ENCODE data around the gene EBP.
"Not testable (repeated sequence)": the region's sequence is repeated elsewhere in the genome, so short reads cannot be mapped to it uniquely, and the experiment has no call there.

EBP gene

DNA sequence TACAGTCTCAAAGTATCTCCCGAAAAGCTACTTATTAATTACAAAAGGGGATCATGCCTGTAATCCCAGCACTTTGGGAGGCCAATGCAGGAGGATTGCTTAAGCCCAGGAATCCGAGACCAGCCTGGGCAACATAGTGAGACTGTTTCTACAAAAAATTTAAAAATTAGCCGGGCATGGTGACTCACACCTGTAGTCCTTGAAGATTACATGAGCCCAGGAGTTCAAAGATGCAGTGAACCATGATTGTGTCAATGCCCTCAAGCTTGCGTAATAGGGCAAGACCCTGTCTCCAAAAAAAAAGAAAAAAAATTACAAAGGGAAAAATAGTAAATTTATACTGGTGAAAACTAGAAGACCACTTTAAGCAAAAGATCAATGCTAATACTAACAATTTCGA is 16.1 kb upstream of the EBP start:
- in situ Hi-C loops (cut with HindIII; ENCODE audit: low pct_unique_long_range_greater_than_20kb, low sequenced_read_pairs) = no loop called here
- TF ChIP-seq JUND (IDR thresholded peaks at IDR 0.05; ENCODE audit: low read depth) = no peak
- DNase-seq (ENCODE audit: low read depth in 1 of 2, low spot score in 1 of 2) = no peak

DNA sequence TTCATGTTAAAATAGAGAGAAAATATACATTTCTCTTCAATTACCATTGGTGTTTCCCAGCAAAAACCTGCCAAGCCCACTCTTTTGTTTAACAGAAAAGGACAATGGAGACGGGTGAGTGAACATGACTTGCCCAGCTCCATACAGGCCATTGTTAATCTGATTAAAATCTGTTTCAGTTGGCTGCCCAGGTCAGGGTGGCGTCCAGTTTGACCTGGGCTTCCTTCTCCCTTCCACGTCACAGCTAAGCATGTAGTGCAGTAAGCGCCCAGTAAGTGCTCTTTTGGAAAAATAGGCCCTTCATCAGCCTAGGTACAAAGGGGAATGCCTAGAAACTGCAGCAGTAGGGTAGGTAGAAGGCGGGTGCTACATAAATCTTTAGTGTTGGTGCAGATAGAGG is 14.4 kb upstream of the EBP start:
- in situ Hi-C loops (cut with HindIII; ENCODE audit: low pct_unique_long_range_greater_than_20kb, low sequenced_read_pairs) = no loop called here
- no peak for TF ChIP-seq JUND (IDR thresholded peaks at IDR 0.05; ENCODE audit: low read depth)
- DNase-seq (ENCODE audit: low read depth in 1 of 2, low spot score in 1 of 2) = no peak

- in situ Hi-C loops (cut with HindIII; ENCODE audit: low pct_unique_long_range_greater_than_20kb, low sequenced_read_pairs) = no loop called here
- TF ChIP-seq JUND (IDR thresholded peaks at IDR 0.05; ENCODE audit: low read depth) = no peak
- peak; percentile 85 to 88 for DNase-seq (ENCODE audit: low read depth in 1 of 2, low spot score in 1 of 2)
Observed at GRCh38 chrX:48508400-48509244, 13.0 kb upstream of the EBP start, which contains the start of gene PORCN. Gene PORCN, plus strand, starts transcription at chrX:48508992. Its CDS starts 829 bp downstream, at chrX:48509821.

DNA sequence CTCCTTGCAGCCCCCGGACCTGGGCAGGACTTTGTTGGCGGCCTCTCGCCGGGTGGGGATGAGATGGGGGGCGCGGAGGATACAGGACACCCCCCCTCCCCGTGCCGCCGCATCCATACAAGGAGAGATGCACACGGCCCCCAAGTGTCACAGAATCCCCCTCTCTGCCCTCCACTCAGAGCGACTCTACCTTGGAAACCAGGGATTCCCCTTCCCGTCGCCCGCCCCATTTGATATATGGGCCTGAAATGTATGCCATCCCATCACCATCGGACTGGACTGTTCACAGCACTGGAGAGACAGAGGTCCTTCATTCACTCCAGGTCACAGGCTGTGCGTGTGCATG is 12.4 kb upstream of the EBP start:
- DNase-seq (ENCODE audit: low read depth in 1 of 2, low spot score in 1 of 2) = no peak
- TF ChIP-seq JUND (IDR thresholded peaks at IDR 0.05; ENCODE audit: low read depth) = no peak
- in situ Hi-C loops (cut with HindIII; ENCODE audit: low pct_unique_long_range_greater_than_20kb, low sequenced_read_pairs) = no loop called here

DNA sequence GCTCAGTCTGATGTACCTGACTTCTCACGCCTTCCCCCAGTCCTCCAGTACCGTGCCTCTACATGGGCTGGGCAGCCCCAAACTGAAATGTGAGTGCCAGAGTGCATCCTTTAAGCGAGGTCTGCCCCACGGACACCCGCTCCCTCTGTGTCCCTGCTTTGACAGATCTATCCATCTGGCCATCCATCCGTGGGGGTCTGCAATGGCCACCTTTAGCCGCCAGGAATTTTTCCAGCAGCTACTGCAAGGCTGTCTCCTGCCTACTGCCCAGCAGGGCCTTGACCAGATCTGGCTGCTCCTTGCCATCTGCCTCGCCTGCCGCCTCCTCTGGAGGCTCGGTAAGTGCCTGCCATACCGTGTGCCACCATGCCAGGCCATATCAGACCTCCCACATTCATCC is 12.0 kb upstream of the EBP start:
- in situ Hi-C loops (cut with HindIII; ENCODE audit: low pct_unique_long_range_greater_than_20kb, low sequenced_read_pairs) = no loop called here
- TF ChIP-seq JUND (IDR thresholded peaks at IDR 0.05; ENCODE audit: low read depth) = no peak
- DNase-seq (ENCODE audit: low read depth in 1 of 2, low spot score in 1 of 2) = no peak

- TF ChIP-seq JUND (IDR thresholded peaks at IDR 0.05; ENCODE audit: low read depth) = no peak
- peak; percentile 31 to 65 for DNase-seq (ENCODE audit: low read depth in 1 of 2, low spot score in 1 of 2)
- in situ Hi-C loops (cut with HindIII; ENCODE audit: low pct_unique_long_range_greater_than_20kb, low sequenced_read_pairs) = no loop called here
Observed at GRCh38 chrX:48511560-48511959, 10.0 kb upstream of the EBP start.

GRCh38 chrX:48512371-48512935 is 9.2 kb upstream of the EBP start:
- DNase-seq (ENCODE audit: low read depth in 1 of 2, low spot score in 1 of 2) = no peak
- TF ChIP-seq JUND (IDR thresholded peaks at IDR 0.05; ENCODE audit: low read depth) = no peak
- in situ Hi-C loops (cut with HindIII; ENCODE audit: low pct_unique_long_range_greater_than_20kb, low sequenced_read_pairs) = no loop called here

DNA sequence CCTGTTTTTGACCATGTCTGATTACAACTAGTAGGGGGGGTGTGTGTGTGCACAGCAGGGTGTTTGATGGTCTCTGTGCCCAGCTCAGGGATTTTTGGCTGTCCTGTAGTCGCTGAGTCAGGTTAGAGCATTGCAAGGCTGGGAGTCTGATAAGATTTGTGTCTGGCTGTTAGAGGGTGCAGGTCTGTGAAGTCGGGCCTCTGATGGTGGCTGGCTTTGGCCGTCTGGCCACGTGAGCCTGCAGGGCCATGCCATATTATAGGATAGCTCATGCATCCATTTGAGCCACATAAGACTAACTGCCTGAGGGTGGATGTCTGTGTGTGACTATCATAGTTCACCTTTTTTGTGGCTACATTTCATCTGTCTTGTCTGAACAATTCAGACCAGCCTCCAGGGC is 7.9 kb upstream of the EBP start:
- TF ChIP-seq JUND (IDR thresholded peaks at IDR 0.05; ENCODE audit: low read depth) = no peak
- no peak for DNase-seq (ENCODE audit: low read depth in 1 of 2, low spot score in 1 of 2)
- in situ Hi-C loops (cut with HindIII; ENCODE audit: low pct_unique_long_range_greater_than_20kb, low sequenced_read_pairs) = no loop called here

DNA sequence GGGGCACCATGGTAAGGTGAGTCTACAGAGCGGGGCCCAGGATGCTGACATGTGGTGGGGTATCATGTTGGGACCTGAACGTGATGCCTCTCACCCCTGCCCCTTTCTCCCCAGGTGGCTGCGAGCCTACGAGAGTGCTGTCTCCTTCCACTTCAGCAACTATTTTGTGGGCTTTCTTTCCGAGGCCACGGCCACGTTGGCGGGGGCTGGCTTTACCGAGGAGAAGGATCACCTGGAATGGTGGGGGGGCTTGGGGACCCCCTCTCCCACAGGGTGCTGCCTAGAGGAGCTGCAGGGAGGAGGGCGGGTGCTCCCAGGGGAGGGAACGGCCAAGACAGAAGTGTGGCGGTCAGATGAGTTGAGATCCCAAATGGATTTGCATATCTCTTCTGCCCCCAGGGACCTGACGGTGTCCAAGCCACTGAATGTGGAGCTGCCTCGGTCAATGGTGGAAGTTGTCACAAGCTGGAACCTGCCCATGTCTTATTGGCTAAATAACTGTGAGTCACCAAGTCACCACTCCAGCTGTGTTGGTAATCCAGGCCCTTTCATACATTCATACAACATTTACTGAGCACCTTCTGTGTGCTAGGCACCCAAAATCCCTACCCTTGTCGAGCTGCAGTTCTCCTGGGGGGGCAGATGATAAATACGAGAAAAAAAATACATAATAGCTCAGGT is 7.3 kb upstream of the EBP start:
- TF ChIP-seq JUND (IDR thresholded peaks at IDR 0.05; ENCODE audit: low read depth) = no peak
- DNase-seq (ENCODE audit: low read depth in 1 of 2, low spot score in 1 of 2) = no peak
- in situ Hi-C loops (cut with HindIII; ENCODE audit: low pct_unique_long_range_greater_than_20kb, low sequenced_read_pairs) = no loop called here

- no peak for TF ChIP-seq JUND (IDR thresholded peaks at IDR 0.05; ENCODE audit: low read depth)
- in situ Hi-C loops (cut with HindIII; ENCODE audit: low pct_unique_long_range_greater_than_20kb, low sequenced_read_pairs) = no loop called here
- no peak for DNase-seq (ENCODE audit: low read depth in 1 of 2, low spot score in 1 of 2)
Observed at GRCh38 chrX:48514868-48515460, 6.6 kb upstream of the EBP start.

DNA sequence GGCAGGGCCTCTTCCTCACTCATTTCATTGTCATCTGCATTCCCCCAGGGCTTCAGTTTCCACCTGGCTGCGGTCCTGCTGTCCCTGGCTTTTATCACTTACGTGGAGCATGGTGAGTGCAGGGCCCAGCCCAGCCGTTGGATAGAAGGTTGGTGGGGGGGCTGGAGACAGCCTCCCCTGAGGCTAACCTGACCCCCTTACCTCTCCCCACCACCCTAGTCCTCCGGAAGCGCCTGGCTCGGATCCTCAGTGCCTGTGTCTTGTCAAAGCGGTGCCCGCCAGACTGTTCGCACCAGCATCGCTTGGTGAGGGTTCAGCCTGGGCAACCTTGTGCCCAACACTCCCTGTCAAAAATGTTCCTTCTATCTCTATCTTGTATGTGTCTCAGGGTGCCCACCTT is 5.8 kb upstream of the EBP start:
- in situ Hi-C loops (cut with HindIII; ENCODE audit: low pct_unique_long_range_greater_than_20kb, low sequenced_read_pairs) = no loop called here
- TF ChIP-seq JUND (IDR thresholded peaks at IDR 0.05; ENCODE audit: low read depth) = no peak
- no peak for DNase-seq (ENCODE audit: low read depth in 1 of 2, low spot score in 1 of 2)

DNA sequence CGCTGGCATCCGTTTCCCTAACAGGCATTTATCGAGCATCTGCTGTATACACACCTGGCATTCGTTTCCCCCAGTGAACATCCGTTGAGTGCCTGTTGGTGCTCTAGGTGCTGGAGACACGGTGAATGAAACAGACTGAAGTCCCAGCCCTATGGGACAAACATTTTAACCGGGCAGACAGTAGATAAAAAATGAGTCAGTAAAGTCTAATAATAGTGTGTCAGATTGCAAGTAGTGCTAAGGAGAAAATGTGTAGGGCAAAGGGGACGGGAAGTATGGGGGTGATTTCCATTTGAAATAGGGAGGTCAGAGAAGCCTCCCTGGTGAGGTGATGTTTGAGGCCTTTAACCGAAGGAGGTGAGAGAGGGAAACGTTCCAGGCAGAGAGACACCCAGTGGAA is 5.3 kb upstream of the EBP start:
- no peak for TF ChIP-seq JUND (IDR thresholded peaks at IDR 0.05; ENCODE audit: low read depth)
- in situ Hi-C loops (cut with HindIII; ENCODE audit: low pct_unique_long_range_greater_than_20kb, low sequenced_read_pairs) = no loop called here
- DNase-seq (ENCODE audit: low read depth in 1 of 2, low spot score in 1 of 2) = no peak

DNA sequence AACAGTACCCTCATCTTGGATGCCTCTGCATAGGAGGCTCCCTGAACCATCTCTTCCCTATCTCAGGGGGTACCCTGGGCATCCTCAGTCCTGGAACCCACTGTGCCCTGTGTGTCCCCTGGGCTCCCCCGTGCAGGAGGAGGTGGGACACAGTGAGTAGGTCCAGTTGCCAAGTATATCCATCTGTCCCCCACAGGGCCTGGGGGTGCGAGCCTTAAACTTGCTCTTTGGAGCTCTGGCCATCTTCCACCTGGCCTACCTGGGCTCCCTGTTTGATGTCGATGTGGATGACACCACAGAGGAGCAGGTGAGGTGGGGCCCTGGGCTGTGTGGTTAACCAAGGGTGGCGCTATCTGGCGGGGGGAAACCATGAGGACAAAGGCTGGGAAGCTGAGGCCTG is 4.6 kb upstream of the EBP start:
- in situ Hi-C loops (cut with HindIII; ENCODE audit: low pct_unique_long_range_greater_than_20kb, low sequenced_read_pairs) = no loop called here
- TF ChIP-seq JUND (IDR thresholded peaks at IDR 0.05; ENCODE audit: low read depth) = no peak
- no peak for DNase-seq (ENCODE audit: low read depth in 1 of 2, low spot score in 1 of 2)

- DNase-seq (ENCODE audit: low read depth in 1 of 2, low spot score in 1 of 2); in situ Hi-C loops (cut with HindIII; ENCODE audit: low pct_unique_long_range_greater_than_20kb, low sequenced_read_pairs): not testable (repeated sequence)
Observed at GRCh38 chrX:48519481-48519880, 2.1 kb upstream of the EBP start.

All from T47D (cell line).